IMR-90 (cell line): ENCODE data around the gene TIMM44.

ENCODE experiments used
- BHLHE40 ChIP-seq: fragments of 150-350 bp; IDR thresholded peaks from 2 replicates; pipeline ENCODE4 v1.6.1; 2016; ENCODE audit warnings: mild to moderate bottlenecking, low read depth, low read length
- CEBPB ChIP-seq: IDR thresholded peaks from 2 replicates; pipeline ENCODE4 v1.6.1; 2012; ENCODE audit warnings: low read depth, low read length, improper control_type of control experiment
- CHD1 ChIP-seq: IDR thresholded peaks from 2 replicates; pipeline ENCODE4 v1.6.1; 2012; ENCODE audit warnings: low read depth, low read length, improper control_type of control experiment
- FOS ChIP-seq: fragments of 150-350 bp; IDR thresholded peaks from 2 replicates; pipeline ENCODE4 v1.6.1; 2016; ENCODE audit warnings: low read depth, low read length
- POLR2A ChIP-seq: IDR thresholded peaks from 2 replicates; pipeline ENCODE4 v1.6.1; 2012; ENCODE audit warnings: mild to moderate bottlenecking, low read depth, low read length
- RAD21 ChIP-seq: IDR thresholded peaks from 2 replicates; pipeline ENCODE4 v1.6.1; 2012; ENCODE audit warnings: low read length, improper control_type of control experiment
- RCOR1 ChIP-seq: IDR thresholded peaks from 2 replicates; pipeline ENCODE4 v1.6.1; 2012; ENCODE audit warnings: mild to moderate bottlenecking, low read length, improper control_type of control experiment; ENCODE audit not compliant: insufficient replicate concordance
- RFX5 ChIP-seq: IDR thresholded peaks from 2 replicates; pipeline ENCODE4 v1.8.0; 2012; ENCODE audit warnings: low read depth, mild to moderate bottlenecking, low read length, moderate library complexity
- SMC3 ChIP-seq: fragments of 150-350 bp; IDR thresholded peaks from 2 replicates; pipeline ENCODE4 v1.6.1; 2016; ENCODE audit warnings: low read depth, mild to moderate bottlenecking, antibody characterized with exemption, low read length, moderate library complexity
- TF ChIP-seq, protein P1 (sequence below): conservative IDR thresholded peaks from 2 replicates; pipeline ENCODE4 v1.5.1; 2012; ENCODE audit warnings: mild to moderate bottlenecking, low read depth, low read length, improper control_type of control experiment
- TF ChIP-seq, protein P2 (sequence below): fragments of 150-350 bp; IDR thresholded peaks from 2 replicates; pipeline ENCODE4 v1.6.1; 2017; ENCODE audit warnings: mild to moderate bottlenecking, antibody characterized with exemption, low read length, low read depth
- TF ChIP-seq, protein P3 (sequence below): fragments of 150-350 bp; IDR thresholded peaks from 2 replicates; pipeline ENCODE4 v1.6.1; 2016; ENCODE audit warnings: low read depth, mild to moderate bottlenecking, low read length, moderate library complexity, borderline replicate concordance

DNA sequence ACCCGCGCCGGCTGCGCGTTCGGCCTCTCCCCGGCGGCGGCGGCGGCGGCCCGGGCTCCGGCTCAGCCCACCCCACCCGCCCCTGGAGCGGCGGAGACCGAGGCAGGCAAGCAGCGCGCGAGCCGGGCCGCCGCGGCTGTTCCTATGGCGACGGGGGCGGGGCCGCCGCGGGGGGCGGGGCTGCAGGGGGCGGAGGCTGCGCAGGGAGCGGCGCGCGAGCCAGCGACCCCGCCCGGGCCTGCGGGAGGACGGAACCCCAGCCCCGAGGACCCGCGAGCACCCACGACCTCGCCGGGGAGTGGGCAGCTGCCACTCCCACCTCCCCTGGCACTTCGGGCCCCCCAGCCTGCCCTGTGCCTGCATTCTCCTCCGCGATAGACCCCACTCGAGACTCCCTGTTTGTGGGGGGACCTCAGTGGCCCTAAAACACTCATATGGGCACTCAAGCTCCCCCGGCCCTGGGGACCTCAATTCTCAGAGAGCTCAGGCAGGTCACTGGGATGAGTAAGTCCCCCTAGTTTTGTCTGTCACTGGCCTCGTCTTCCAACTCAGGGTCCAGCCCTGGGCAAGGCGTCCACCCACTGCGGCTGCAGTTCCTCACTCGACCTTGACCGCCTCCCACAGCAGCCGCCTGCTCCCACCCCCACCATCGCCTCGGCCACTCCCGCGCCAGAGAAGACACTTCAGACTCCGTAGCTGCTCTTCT lies 17.3 kb downstream of the TIMM44 start, which contains the start of gene CTXN1:
- TF ChIP-seq, protein P1, sequence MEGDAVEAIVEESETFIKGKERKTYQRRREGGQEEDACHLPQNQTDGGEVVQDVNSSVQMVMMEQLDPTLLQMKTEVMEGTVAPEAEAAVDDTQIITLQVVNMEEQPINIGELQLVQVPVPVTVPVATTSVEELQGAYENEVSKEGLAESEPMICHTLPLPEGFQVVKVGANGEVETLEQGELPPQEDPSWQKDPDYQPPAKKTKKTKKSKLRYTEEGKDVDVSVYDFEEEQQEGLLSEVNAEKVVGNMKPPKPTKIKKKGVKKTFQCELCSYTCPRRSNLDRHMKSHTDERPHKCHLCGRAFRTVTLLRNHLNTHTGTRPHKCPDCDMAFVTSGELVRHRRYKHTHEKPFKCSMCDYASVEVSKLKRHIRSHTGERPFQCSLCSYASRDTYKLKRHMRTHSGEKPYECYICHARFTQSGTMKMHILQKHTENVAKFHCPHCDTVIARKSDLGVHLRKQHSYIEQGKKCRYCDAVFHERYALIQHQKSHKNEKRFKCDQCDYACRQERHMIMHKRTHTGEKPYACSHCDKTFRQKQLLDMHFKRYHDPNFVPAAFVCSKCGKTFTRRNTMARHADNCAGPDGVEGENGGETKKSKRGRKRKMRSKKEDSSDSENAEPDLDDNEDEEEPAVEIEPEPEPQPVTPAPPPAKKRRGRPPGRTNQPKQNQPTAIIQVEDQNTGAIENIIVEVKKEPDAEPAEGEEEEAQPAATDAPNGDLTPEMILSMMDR, result no peak
- TF ChIP-seq POLR2A (no peak), CEBPB (no peak), CHD1 (no peak), SMC3 (no peak), RAD21 (no peak), BHLHE40 (no peak), RFX5 (no peak), FOS (no peak), RCOR1 (no peak)
- TF ChIP-seq, protein P2, sequence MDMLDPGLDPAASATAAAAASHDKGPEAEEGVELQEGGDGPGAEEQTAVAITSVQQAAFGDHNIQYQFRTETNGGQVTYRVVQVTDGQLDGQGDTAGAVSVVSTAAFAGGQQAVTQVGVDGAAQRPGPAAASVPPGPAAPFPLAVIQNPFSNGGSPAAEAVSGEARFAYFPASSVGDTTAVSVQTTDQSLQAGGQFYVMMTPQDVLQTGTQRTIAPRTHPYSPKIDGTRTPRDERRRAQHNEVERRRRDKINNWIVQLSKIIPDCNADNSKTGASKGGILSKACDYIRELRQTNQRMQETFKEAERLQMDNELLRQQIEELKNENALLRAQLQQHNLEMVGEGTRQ, result no peak
- TF ChIP-seq, protein P3, sequence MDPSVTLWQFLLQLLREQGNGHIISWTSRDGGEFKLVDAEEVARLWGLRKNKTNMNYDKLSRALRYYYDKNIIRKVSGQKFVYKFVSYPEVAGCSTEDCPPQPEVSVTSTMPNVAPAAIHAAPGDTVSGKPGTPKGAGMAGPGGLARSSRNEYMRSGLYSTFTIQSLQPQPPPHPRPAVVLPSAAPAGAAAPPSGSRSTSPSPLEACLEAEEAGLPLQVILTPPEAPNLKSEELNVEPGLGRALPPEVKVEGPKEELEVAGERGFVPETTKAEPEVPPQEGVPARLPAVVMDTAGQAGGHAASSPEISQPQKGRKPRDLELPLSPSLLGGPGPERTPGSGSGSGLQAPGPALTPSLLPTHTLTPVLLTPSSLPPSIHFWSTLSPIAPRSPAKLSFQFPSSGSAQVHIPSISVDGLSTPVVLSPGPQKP, result no peak
